Pulmonary artery endothelial cell (primary cell): ENCODE results near the gene HID1. TPM values are rescaled to one million over a fixed set of nuclear protein-coding genes. Genes with fewer than 3 reads are reported as not detected.
"Not testable (repeated sequence)": the region's sequence is repeated elsewhere in the genome, so short reads cannot be mapped to it uniquely, and the experiment has no call there.

ENCODE experiments used
- DNase-seq: peaks from one replicate; pipeline ENCODE4 v3.0.0-alpha.2; 2011; ENCODE audit warnings: low read depth, low spot score
- total RNA-seq: library from RNA; depleted of rRNA; stranded (reverse); fragments of >200 nt; gene quantifications from 2 replicates; pipeline ENCODE4 v1.2.3, GENCODE V29; 2014

Gene HID1
- total RNA-seq, 1 donor from 2014 or later = 12.2 TPM

- no peak for DNase-seq
Observed at GRCh38 chr17:74924250-74924948, 48.2 kb downstream of the HID1 start, which contains the start of gene OTOP2. Gene OTOP2, plus strand, starts transcription at chr17:74924273. Its CDS starts 360 bp downstream, at chr17:74924633.

DNA sequence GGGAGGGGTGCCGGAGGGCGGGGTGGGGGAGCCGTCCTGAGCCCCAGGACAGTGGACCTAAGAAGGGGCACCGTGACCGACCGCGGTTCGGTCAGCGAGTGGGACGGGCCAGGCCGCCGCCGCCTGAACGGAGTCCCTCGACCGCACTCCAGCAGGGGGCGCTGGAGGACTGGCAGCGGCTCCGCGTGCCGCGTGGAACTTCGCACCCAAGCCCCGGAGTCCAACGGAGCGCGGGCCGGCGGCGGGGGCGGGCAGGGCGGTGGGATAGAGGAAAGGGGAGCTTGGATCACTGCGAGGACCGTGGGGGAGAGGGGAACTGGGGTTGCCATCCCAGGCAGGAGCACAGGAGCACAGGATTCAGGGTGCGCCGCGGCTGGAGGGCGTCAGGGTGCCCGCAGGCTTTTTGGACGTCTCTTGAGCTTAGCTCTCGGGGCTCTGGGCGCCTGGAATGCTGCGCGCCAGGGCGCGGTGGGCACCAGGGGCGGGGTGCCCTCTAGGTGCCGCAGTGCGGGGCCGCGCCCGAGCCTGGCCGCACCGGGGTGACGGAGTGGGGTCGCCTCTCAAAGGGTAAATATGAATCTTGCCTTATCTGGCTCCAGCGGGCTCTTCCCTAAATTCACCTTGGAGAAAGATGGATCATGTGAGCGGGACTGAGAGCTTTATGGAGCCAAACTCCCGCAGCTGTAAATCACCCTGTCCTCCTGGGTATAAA lies 48.9 kb downstream of the HID1 start:
- no peak for DNase-seq

- no peak for DNase-seq
Observed at GRCh38 chr17:74922694-74923537, 49.6 kb downstream of the HID1 start, which contains the start of gene USH1G. Gene USH1G, minus strand, starts transcription at chr17:74923255. Its CDS starts 182 bp downstream, at chr17:74923073.

DNA sequence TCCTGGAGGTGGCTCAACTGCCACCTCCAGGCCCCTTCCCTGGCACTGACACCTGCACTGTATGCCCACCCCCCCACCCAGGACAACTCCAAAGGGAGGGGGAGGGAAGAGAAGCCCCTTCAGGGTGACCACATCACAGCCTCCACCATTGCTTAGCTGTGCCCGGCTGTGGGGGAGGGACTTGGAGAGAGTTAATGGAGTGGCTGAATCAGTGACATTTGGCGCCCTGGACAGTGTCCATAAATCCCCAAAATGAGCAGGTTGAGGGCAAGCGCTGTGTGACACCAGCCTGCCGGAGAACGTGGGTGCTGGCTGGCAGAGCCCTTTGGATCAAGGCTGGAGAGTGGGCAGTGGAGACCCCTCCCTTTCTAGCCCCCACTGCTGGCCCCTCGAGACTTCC lies 50.4 kb downstream of the HID1 start:
- no peak for DNase-seq

DNA sequence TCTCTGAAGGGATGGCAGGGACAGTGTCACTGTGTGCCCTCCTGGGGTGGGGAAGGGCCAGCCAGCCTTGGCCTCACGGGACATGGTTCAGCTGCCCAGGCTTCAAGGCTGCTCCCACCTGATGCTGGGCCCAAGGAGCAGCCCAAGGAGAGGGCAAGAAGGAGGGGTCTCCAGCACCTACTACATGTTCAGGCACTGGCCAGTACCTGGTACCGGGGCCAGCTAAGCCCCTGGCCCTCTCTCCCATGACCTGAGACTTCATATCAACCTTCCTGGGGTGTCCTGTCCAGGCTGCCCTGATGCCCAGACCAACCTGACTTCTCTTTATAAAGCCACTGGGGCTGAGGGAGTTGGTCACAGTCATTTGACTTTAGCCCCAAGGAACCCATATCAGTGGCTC lies 50.8 kb downstream of the HID1 start:
- DNase-seq = no peak

DNA sequence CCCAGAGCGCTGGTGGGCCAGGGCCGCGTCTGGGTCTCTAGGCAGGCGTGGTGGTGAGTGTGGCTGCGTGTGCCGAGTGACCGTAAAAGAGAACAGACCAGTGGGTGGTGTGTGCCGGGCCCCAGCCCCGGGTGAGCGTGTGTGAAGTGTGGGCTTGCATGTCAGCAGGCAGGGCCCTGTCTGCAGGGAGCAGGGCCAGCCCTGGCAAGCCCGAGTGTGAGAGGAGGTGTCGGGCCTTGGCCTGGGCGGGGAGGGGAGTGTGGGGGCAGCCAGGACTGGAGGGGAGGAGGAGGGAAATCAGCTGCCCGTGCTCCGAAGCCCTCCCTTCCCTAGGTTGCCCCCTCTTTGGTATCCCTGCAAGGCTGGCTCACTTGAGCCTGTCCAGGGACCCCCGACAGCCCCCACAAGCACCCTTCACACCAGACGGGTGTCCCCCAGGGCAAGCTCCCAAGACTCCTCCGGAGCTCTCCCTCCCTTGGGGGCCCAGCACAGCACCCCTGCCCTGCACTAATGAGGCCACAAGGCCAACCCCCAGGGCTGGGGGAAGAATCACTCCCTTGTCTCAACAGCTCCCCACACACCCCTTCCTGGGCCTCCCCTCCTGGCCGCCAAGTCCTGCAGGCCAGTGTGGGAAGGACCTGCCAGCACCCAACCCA lies 51.4 kb downstream of the HID1 start:
- DNase-seq = no peak

DNA sequence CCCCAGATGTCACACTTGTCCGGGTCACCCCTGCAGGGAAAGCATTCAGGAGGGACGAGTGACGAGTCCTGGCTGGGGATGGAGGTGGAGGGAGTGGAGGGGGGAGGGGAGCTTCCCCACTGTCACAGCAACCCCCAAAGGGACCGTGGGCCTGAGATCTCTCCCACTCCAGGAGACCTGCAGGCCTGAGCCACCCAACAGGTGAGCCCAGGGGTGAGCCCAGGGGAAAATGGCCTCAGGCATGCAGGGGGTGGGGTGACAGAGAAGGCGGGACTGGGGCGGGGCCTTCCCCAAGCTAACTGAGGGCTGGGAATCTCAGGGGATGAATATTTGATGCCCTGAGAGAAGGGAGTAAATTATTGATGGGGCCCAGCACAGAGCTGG lies 51.9 kb downstream of the HID1 start:
- DNase-seq = no peak

DNA sequence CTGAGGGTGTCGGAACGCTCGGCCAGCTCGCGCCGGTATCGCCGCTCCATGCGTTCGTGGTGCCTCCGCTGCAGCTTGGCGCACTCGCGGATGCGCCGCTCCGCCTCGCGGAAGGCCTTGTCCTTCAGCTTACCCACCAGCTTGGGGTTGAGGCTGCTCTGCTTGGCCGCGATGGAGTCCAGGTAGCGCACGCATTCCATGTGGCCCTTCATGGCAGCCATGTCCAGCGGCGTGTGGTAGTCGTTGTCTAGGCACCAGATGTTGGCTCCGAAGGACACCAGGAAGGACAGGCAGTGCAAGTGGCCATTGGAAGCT lies 52.3 kb downstream of the HID1 start:
- no peak for DNase-seq

- DNase-seq = no peak
Observed at GRCh38 chr17:74919440-74920305, 52.9 kb downstream of the HID1 start.

DNA sequence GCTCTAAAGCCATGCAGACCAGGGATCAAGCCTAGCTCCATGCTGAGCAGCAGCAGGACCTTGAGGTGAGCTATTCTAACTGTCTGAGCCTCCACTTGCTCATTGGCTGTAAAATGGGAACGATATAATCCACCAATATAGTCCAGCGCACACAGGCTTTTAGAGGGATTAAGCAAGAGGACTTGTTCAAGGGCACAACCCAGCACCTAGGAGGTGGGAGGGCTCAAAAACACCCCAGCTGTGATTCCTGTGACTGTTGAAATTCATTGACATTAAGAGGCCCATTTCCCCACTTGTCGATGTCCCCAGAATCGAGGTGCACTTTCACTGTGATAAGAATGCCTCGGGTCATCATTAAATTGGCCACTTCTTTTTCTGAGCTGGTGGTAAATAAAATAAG lies 53.7 kb downstream of the HID1 start:
- no peak for DNase-seq

GRCh38 chr17:74917430-74917829 lies 55.1 kb downstream of the HID1 start:
- DNase-seq = no peak

- no peak for DNase-seq
Observed at GRCh38 chr17:74916851-74917199, 55.7 kb downstream of the HID1 start.

- no peak for DNase-seq
Observed at GRCh38 chr17:74916136-74916850, 56.3 kb downstream of the HID1 start.

GRCh38 chr17:74911423-74911822 lies 61.1 kb downstream of the HID1 start:
- DNase-seq = not testable (repeated sequence)

DNA sequence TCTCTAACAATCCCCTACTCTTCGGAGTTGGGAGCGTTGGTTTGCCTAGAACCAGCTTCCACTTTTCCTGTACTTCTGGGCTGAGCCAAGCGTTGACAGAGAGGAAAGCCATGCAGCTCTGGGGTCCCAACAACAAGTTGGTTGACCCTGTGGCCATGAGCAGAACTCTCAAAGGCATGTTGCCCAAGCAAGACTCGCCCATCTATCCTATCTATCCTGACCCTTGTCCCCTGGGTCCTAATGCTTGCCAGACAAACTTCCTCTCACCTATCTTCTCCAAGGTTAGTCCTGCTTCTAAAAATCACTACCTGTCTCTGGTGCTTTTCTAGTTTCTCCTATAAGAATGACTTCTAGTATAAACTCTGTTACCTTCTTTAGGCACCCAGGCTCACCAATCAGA lies 63.5 kb downstream of the HID1 start:
- DNase-seq = not testable (repeated sequence)

DNA sequence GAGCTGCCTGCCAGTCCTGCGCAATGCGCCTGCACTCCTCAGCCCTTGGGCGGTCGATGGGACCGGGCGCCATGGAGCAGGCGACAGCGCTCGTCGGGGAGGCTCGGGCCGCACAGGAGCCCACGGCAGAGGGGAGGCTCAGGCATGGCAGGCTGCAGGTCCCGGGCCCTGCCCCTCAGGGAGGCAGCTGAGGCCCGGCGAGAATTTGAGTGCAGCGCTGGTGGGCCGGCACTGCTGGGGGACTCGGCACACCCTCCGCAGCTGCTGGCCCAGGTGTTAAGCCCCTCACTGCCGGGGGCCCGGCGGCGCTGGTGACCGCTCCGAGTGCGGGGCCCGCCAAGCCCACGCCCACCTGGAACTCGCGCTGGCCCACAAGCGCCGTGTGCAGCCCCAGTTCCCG lies 65.5 kb downstream of the HID1 start:
- DNase-seq = no peak

DNA sequence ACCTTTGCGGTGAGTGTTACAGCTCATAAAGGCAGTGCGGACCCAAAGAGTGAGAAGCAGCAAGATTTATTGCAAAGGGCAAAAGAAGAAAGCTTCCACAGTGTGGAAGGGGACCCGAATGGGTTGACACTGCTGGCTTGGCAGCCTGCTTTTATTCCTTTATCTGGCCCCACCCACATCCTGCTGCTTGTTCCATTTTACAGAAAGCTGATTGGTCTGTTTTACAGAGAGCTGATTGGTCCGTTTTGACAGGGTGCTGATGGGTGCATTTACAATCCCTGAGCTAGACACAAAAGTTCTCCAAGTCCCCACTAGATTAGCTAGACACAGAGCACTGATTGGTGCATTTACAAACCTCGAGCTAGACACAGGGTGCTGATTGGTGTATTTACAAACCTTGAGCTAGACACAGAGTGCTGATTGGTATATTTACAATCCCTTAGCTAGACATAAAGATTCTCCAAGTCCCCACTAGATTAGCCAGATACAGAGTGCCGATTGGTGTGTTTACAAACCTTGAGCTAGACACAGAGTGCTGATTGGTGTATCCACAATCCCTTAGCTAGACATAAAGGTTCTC lies 66.3 kb downstream of the HID1 start:
- DNase-seq = not testable (repeated sequence)

DNA sequence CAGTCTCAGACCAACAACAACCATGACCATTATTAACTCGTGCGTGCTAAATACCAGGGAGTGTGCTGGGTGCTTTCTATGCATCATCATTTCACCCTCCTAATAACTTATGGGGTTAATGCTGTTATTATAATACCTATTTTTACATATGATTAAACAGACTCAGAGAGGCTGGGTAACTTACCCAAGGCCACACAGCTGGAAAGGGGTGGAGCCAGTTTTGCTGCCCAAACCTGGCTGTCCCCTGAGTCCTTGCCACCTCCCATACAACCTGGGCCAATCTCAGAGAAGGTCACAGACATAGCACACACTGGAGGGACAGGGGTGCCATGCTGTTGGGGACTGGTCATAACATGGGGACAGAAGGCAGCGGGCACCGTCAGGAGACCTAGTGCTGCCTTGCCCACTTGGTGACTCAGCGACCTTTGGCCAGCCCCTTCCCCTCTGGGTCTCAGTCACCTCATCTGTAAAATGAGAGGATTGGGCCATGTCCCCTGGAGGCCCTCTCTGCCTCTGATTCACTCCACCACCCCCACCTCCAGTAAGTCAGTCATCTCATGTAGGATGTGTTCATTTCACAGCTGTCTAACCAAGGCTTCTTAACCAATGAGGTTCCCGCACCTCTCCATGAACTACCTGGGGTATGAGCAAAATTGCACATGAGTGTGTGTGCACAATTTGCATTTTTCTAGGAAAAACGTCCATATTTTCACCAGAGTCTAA lies 67.7 kb downstream of the HID1 start:
- DNase-seq = no peak

- no peak for DNase-seq
Observed at GRCh38 chr17:74903671-74904070, 68.9 kb downstream of the HID1 start.
